Measurements from ENCODE around the gene THOC2.
"Not testable (repeated sequence)": the region's sequence is repeated elsewhere in the genome, so short reads cannot be mapped to it uniquely, and the experiment has no call there.

The THOC2 gene

DNA sequence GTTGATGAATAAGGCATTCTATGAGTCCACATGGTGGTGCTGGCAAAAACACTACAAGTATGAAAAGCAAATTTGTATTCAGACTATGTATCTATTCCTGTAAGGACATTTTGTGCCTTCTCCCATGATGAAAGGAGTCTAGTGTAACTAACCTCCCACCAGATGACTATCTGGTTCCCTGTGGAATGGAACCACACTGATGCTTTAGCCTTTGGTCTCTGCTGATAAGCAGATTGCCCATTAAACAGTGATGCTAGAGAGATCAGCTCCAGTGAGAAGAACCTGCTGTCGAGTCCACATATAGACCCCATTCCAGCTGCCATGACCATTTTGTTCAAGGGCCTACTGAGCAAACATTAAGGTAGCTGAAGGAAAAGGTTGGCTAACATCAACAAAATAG is 10.5 kb upstream of the THOC2 start:
- peaks cover 5% of the 10 kb centered on the region for H3K4me1 Mint-ChIP-seq
- H3K27ac Mint-ChIP-seq: no peak overlapping the region
- H3K4me3 Mint-ChIP-seq: no peak overlapping the region
- CTCF ChIA-PET: no interaction called here
- DNase-seq: no peak
- no peaks in the 10 kb centered on the region for H3K9me3 Mint-ChIP-seq
- H3K36me3 Mint-ChIP-seq: no peaks in the 10 kb centered on the region
- no peaks in the 10 kb centered on the region for H3K27me3 Mint-ChIP-seq

DNA sequence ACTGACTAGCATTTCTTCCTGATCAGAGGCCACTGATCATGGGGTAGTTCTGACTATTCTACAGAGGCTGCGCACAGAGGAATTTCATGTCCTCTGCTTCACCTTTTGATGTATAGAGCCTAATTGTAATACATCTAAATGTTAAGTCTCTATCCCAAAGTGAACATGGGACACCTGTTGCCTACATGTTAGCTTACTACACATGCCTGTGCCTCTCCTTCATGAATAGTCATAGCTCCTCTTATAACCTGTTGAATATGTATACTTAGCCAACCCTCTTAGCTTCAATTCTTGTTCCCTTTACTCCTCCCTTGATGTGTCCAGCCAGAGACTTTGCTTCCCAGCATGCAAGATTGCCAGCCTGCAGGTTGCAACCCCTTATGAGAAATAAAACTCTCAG is 9.6 kb upstream of the THOC2 start:
- Mint-ChIP-seq H3K4me1 (peaks cover 5% of the 10 kb centered on the region), H3K27ac (no peak overlapping the region), H3K4me3 (no peak overlapping the region), H3K9me3 (no peaks in the 10 kb centered on the region), H3K36me3 (no peaks in the 10 kb centered on the region), H3K27me3 (no peaks in the 10 kb centered on the region)
- CTCF ChIA-PET: no interaction called here
- DNase-seq: no peak

DNA sequence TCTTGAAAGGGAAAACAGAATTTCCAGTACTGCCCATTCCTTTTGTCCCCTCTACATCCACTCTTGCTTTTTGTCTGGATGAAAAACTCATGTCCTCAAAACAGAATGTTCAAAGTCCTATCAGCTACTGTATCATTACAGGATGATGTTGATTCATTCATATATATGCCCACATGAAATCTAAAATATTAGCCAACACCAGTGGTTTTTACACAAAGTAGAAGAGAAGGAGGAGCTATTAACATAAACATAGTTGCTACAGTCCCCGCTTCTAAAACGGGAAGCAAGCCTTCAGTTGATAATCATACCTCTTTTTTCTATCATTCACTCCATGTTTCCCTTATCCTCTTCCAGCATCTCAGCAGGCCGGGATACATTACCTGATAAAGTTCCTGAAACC is 7.7 kb upstream of the THOC2 start:
- H3K27ac Mint-ChIP-seq: no peak overlapping the region
- H3K36me3 Mint-ChIP-seq: no peaks in the 10 kb centered on the region
- CTCF ChIA-PET: no interaction called here
- DNase-seq: no peak
- peaks cover 5% of the 10 kb centered on the region for H3K4me1 Mint-ChIP-seq
- H3K4me3 Mint-ChIP-seq: no peak overlapping the region
- no peaks in the 10 kb centered on the region for H3K9me3 Mint-ChIP-seq
- H3K27me3 Mint-ChIP-seq: no peaks in the 10 kb centered on the region

DNA sequence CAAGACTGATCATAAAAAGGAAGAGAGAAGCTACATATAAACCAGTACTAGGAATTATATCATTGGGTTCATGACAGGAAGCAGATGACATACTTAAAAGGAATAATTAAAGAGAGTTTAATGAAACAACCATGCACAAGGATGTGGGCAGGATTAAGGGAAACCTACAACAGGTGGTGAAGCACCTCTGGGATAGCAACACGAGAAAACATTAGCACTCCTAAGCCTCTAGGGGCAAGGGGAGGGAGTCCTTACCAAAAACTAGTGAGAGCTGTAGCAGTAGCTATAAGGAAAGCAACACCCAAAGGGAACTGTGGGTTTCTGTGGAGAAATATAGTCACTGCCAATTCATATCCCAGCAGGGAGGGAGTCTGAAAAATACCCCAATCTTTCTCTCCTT is 7.2 kb upstream of the THOC2 start:
- H3K4me3 Mint-ChIP-seq: no peak overlapping the region
- no peak overlapping the region for H3K27ac Mint-ChIP-seq
- no peaks in the 10 kb centered on the region for H3K27me3 Mint-ChIP-seq
- no peaks in the 10 kb centered on the region for H3K9me3 Mint-ChIP-seq
- no peaks in the 10 kb centered on the region for H3K36me3 Mint-ChIP-seq
- peaks cover 5% of the 10 kb centered on the region for H3K4me1 Mint-ChIP-seq
- CTCF ChIA-PET: no interaction called here
- no peak for DNase-seq

DNA sequence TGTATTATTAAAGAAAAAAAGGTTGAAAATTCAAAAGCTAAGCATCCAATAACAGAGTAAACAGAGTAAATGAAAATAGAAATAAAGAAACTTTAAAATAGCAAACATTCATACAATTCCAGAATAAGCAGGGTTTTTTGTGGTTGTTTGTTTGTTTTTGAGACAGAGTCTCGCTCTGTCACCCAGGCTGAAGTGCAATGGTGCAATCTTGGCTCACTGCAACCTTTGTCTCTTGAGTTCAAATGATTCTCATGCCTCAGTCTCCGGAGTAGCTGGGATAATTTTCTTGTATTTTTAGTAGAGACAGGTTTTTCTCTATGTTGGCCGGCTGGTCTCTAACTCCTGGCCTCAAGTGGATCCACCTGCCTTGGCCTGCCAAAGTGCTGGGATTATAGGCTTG is 6.6 kb upstream of the THOC2 start:
- no peak for DNase-seq
- H3K27ac Mint-ChIP-seq: no peak overlapping the region
- H3K4me3 Mint-ChIP-seq: no peak overlapping the region
- no peaks in the 10 kb centered on the region for H3K9me3 Mint-ChIP-seq
- H3K4me1 Mint-ChIP-seq: peaks cover 5% of the 10 kb centered on the region
- H3K36me3 Mint-ChIP-seq: no peaks in the 10 kb centered on the region
- H3K27me3 Mint-ChIP-seq: no peaks in the 10 kb centered on the region
- CTCF ChIA-PET: no interaction called here

DNA sequence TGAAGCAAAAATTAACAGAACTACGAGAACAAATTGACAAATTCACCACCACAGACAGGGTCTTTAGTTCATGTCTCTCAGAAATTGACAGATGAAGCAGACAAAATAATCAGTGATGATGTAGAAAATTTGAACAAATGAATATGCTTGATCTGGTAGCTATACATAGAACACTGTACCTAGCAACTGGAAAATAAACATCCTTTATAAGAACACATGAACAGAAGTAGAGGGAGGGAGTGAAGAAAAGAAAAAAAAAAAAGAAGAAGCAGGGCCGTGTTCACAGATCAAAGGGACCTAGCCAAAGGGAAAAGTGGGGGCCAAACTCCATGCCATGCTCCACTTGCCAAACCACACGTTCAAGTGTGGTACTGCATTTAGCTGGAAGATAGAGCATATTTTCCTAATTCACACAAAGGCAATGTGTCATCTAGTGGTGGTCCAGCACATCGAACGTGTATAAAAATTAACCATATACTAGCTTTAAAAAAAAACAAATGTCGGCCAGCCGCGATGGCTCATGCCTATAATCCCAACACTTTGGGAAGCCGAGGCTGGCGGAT is 5.6 kb upstream of the THOC2 start:
- CTCF ChIA-PET: no interaction called here
- H3K4me3 Mint-ChIP-seq: no peak overlapping the region
- no peaks in the 10 kb centered on the region for H3K27me3 Mint-ChIP-seq
- no peak overlapping the region for H3K27ac Mint-ChIP-seq
- no peak for DNase-seq
- H3K9me3 Mint-ChIP-seq: no peaks in the 10 kb centered on the region
- no peaks in the 10 kb centered on the region for H3K36me3 Mint-ChIP-seq
- H3K4me1 Mint-ChIP-seq: peaks cover 5% of the 10 kb centered on the region

DNA sequence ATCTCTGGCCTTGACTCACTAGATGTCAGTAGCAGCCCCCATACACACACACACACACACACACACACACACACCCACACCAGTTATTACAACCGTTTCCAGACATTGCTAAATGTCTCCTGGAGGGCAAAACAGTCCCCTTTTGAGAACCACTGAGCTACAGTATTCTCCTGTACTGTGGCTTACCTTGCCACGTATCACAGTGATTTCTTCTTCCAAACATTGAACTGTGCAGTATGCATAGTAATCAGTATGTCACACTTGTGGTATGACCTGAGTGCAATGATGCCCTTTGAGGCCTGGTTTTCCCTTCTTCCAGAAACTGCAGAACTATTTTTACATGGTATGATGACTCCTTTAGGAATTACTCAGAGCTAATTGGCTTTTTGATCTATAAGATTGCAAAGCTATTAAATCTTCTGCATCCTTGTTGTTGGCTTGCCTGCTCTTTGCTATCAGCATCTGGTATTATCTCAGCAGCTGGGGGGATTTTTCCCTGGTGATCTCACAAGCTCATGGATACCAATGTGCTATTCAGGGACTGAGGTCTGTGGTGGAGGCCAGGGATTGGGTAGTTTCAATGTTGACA is 3.6 kb upstream of the THOC2 start:
- CTCF ChIA-PET: no interaction called here
- DNase-seq: no peak
- peaks cover 5% of the 10 kb centered on the region for H3K36me3 Mint-ChIP-seq

DNA sequence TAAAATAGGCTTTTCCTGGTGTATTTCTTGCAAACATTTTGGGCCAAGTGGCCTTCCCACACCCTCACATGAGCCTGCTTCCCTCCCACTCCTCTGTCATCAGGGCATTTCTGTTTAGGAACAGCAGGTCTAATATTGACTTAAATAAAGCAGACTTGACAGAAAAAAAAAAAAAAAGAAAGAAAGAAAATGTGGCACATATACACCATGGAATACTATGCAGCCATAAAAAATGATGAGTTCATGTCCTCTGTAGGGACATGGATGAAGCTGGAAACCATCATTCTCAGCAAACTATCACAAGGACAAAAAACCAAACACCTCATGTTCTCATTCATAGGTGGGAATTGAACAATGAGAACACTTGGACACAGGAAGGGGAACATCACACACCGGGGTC is 2.3 kb upstream of the THOC2 start:
- H3K27me3 Mint-ChIP-seq, H3K4me3 Mint-ChIP-seq, H3K27ac Mint-ChIP-seq, H3K36me3 Mint-ChIP-seq, CTCF ChIA-PET, DNase-seq, H3K9me3 Mint-ChIP-seq: not testable (repeated sequence)
- peaks cover 23% of the 10 kb centered on the region for H3K4me1 Mint-ChIP-seq

More for the DNA sequence above, 3.6 kb upstream of the THOC2 start:
- Mint-ChIP-seq H3K27me3 (no peaks in the 10 kb centered on the region), H3K4me1 (peaks cover 12% of the 10 kb centered on the region), H3K4me3 (no peak overlapping the region), H3K9me3 (no peaks in the 10 kb centered on the region), H3K27ac (no peak overlapping the region)

DNA sequence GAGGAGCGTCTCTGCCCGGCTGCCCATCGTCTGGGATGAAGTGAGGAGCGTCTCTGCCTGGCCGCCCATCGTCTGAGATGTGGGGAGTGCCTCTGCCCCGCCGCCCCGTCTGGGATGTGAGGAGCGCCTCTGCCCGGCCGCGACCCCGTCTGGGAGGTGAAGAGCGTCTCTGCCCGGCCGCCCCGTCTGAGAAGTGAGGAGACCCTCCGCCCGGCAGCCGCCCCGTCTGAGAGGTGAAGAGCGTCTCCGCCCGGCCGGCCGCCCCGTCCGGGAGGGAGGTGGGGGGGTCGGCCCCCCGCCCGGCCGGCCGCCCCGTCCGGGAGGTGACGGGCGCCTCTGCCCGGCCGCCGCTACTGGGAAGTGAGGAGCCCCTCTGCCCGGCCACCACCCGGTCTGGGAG is 1.2 kb upstream of the THOC2 start:
- H3K36me3 Mint-ChIP-seq, H3K4me3 Mint-ChIP-seq, H3K27me3 Mint-ChIP-seq, DNase-seq, H3K27ac Mint-ChIP-seq, CTCF ChIA-PET, H3K9me3 Mint-ChIP-seq: not testable (repeated sequence)
- H3K4me1 Mint-ChIP-seq: peaks cover 30% of the 10 kb centered on the region

DNA sequence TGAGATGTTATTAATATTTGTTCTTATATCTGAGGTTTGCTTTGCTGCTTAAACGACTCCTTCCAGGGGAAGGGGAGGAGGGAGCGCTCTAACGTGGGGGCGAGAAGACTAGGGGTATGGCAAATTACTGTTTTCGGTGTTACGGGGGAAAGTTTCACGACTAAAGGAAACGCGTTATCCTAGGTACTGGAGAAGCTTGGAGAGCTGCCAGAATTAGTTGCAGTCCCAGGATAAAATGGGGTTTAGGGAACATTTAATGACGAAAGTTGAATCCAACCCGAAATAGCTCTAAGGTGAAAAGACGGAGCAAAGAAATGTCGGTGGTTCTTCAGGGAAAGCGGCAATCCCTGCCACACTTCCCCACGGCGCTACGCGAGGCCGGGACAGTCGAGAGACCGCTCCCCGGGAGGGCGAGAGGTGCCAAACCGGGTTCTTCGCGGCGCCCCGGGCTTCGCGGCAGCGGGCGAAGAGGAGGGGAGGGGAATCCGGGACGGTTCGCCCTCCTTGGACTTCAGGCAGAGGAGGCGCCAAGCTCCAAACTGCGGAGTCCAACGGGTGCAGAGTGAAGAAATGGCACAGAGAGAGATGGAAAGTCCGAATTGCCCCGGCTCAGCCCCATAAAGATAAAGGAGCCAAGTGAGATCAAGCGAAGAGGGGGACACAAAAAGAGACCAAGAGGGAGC is 724 bp downstream of the THOC2 start:
- no peaks in the 10 kb centered on the region for H3K27me3 Mint-ChIP-seq
- peaks cover 45% of the 10 kb centered on the region for H3K4me1 Mint-ChIP-seq
- DNase-seq: peak; percentile 28
- CTCF ChIA-PET: interaction anchor here (0.6 kb wide), 1 partner anchor 12 kb away, joined by 3 read pairs; no protein-coding TSS in a partner anchor
- no peaks in the 10 kb centered on the region for H3K9me3 Mint-ChIP-seq
- peaks cover 9% of the 10 kb centered on the region for H3K36me3 Mint-ChIP-seq
- peak overlapping the region; percentile 97 for H3K4me3 Mint-ChIP-seq
- H3K27ac Mint-ChIP-seq: peak overlapping the region; percentile 91

DNA sequence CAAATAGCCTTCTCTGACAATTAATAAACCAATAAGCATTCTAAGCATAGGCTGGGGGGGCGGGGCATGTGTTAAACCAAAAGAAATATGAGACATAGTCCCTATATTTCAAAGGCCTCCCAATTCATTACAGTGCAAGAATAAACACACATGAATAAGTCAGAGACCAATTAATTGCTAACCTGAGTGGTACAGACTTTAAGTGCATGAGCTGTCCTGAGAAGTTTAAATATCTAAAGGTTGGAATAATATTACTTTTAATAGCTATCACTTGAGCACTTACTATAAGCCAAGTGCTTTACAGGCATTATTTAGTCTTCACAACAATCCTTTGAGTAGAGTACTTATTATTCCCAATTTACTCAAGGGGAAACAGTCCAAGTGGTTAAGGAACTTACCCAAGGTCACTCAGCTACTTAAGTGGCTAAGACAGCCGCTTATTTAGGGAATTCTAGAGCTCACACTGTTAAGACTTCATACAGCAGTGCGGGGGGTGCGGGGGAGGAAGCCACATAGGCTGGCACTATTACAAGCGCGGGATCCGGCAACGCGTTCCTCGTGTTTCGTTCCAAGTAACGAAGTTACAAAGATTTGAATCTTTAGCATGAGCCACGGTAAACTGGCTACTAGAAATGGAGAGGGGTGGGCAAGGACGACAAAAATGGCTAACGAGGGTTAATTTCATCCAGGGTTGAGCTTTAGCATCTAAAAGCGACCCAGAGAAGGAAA is 1.4 kb downstream of the THOC2 start:
- Mint-ChIP-seq H3K27ac (peak overlapping the region; percentile 91), H3K4me1 (peaks cover 45% of the 10 kb centered on the region), H3K4me3 (peak overlapping the region; percentile 97), H3K9me3 (no peaks in the 10 kb centered on the region), H3K27me3 (no peaks in the 10 kb centered on the region), H3K36me3 (peaks cover 9% of the 10 kb centered on the region)
- CTCF ChIA-PET: no interaction called here
- peak; percentile 27 for DNase-seq

DNA sequence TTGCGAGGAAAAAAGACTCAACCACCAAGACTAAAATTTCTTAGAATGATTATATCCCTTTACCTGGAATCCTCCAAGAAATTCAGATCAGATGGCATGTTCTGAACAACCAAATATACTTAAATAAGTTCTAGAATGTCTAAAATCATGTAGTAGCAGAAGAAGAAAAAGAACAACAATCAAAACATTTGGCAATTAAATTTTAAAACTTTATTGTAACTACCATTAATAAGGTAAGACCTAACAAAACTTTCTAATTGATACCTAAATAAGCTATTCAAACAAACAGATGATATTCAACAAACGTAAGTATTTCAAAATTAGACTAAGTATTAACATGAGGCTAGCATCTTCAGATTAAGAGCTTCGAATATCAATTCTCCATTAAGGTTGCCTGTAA is 4.3 kb downstream of the THOC2 start:
- DNase-seq: no peak
- peaks cover 47% of the 10 kb centered on the region for H3K4me1 Mint-ChIP-seq
- H3K27ac Mint-ChIP-seq: no peak overlapping the region
- H3K27me3 Mint-ChIP-seq: no peaks in the 10 kb centered on the region
- no peaks in the 10 kb centered on the region for H3K9me3 Mint-ChIP-seq
- CTCF ChIA-PET: interaction anchor here (0.6 kb wide), 1 partner anchor 9 kb away, joined by 3 read pairs; no protein-coding TSS in a partner anchor
- H3K36me3 Mint-ChIP-seq: peaks cover 11% of the 10 kb centered on the region
- H3K4me3 Mint-ChIP-seq: no peak overlapping the region

DNA sequence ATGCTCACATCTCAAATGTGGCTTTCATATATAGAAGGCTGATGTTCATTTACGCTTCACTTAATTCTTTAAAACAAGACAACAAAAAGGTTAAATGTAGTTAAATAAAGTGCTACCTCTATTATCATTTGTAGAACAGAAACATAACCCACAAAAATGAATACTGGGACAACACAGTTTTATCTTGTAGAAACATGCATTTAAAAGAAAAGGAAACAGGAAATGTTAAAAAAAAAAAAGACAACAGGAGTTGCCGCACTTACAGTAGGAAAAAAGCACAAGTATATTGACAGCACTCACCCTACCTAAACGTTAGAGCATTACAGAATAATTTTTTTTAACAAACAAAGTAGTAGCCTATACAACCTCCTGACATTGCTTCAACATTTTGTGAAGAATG is 4.8 kb downstream of the THOC2 start:
- Mint-ChIP-seq H3K9me3 (no peaks in the 10 kb centered on the region), H3K4me1 (peaks cover 43% of the 10 kb centered on the region), H3K4me3 (peak overlapping the region; percentile 7), H3K27me3 (no peaks in the 10 kb centered on the region), H3K36me3 (peaks cover 11% of the 10 kb centered on the region), H3K27ac (peak overlapping the region; percentile 55)
- CTCF ChIA-PET: no interaction called here
- no peak for DNase-seq

DNA sequence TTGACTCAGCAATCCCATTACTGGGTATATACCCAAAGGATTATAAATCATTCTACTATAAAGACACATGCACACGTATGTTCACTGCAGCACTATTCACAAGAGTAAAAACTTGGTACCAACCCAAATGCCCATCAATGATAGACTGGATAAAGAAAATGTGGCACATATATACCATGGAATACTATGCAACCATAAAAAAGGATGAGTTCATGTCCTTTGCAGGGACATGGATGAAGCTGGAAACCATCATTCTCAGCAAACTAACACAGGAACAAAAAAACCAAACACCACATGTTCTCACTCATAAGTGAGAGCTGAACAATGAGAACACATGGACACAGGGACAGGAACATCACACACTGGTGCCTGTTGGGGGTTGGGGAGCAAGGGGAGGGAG is 10.7 kb downstream of the THOC2 start:
- CTCF ChIA-PET, H3K4me3 Mint-ChIP-seq, H3K27ac Mint-ChIP-seq, H3K36me3 Mint-ChIP-seq, H3K9me3 Mint-ChIP-seq, H3K4me1 Mint-ChIP-seq, DNase-seq, H3K27me3 Mint-ChIP-seq: not testable (repeated sequence)

DNA sequence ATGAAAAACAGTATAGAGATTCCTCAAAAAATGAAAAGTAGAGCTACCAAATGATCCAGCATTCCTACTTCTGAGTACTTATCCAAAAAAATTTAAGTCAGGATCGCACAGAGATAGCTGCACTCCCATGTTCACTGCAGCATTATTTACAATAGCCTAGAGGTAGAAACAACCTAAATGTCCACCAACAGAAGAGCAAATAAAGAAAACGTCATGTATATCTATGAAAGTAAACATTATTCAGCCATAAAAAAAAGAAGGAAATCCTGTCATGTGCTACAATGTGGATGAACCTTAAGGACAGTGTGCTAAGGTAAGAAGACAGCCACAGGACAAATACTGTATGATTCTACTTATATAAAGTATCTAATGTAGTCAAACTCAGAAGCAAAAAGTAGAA is 12.4 kb downstream of the THOC2 start:
- Mint-ChIP-seq H3K4me3 (no peak overlapping the region), H3K27me3 (no peaks in the 10 kb centered on the region), H3K4me1 (peaks cover 9% of the 10 kb centered on the region), H3K36me3 (peaks cover 12% of the 10 kb centered on the region), H3K27ac (no peak overlapping the region), H3K9me3 (no peaks in the 10 kb centered on the region)
- DNase-seq: no peak
- CTCF ChIA-PET: interaction anchor here (0.7 kb wide), 1 partner anchor 12 kb away, joined by 3 read pairs; no protein-coding TSS in a partner anchor

Data from activated naive CD4-positive, alpha-beta T cell treated with anti-CD3 and anti-CD28 coated beads, Interleukin-2, amount 10 ng/mL, durations not matched to agents 7 days and 5 days (primary cell).